ENCODE measurements around the gene TRMO.

Gene TRMO

GRCh38 chr9:97907046-97907445 lies 15.3 kb downstream of the TRMO start:
- DNase-seq (ENCODE audit: low read depth), result no peak

DNA sequence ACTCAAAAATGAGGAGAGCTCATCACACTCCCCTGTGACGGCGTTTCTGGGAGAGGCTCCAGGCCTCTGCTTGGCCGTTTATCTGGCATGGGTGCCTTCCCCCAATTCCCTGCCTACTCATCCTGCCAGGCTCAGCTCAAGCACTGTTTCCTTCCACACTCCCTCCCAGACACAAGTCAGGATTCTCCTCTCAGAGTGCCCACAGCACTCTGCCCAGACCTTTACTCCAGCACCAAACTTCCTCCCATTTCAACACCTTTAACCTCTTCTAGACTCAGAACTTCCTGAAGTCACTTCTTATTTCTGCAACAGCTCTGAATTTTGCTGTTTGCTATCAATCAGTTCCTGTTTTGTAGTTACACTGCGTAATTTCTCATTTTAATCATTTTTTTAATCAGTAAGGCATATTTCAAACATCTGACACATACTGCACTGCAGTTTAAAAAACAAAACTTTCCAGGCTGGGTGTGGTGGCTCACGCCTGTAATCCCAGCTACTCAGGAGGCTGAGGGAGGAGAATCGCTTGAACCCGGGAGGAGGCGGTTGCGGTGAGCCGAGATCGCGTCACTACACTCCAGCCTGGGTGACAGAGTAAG lies 16.0 kb downstream of the TRMO start:
- H3K4me3 ChIP-seq (ENCODE audit: low read depth, low read length), result no peak overlapping the region
- DNase-seq (ENCODE audit: low read depth), result no peak

More at GRCh38 chr9:97907046-97907445, 15.3 kb downstream of the TRMO start:
- H3K4me3 ChIP-seq (ENCODE audit: low read depth, low read length), result no peak overlapping the region

DNA sequence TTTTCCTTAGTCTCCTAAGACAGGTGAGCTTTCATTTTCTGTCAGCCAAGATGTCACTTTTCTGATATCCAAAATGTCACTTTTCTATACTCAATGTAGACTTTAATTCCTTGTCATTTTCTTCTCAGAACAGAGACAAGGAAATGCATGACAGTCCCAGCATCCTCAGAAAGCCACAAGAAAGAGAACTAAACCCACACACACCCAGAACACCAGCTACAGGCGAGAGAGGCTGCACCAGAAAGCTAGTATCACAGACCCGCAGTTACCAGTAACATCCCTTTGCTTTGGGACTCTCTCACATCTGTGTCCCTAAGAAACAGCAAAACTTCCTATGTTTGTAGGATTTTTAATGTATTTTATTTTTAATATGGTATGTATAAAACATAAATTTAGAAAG lies 17.1 kb downstream of the TRMO start:
- DNase-seq (ENCODE audit: low read depth), result no peak
- no peak overlapping the region for H3K4me3 ChIP-seq (ENCODE audit: low read depth, low read length)

- no peak for DNase-seq (ENCODE audit: low read depth)
- H3K4me3 ChIP-seq (ENCODE audit: low read depth, low read length), result no peak overlapping the region
Measured at GRCh38 chr9:97904725-97905124, 17.6 kb downstream of the TRMO start.

- no peak for DNase-seq (ENCODE audit: low read depth)
Measured at GRCh38 chr9:97903177-97903576, 19.1 kb downstream of the TRMO start.

DNA sequence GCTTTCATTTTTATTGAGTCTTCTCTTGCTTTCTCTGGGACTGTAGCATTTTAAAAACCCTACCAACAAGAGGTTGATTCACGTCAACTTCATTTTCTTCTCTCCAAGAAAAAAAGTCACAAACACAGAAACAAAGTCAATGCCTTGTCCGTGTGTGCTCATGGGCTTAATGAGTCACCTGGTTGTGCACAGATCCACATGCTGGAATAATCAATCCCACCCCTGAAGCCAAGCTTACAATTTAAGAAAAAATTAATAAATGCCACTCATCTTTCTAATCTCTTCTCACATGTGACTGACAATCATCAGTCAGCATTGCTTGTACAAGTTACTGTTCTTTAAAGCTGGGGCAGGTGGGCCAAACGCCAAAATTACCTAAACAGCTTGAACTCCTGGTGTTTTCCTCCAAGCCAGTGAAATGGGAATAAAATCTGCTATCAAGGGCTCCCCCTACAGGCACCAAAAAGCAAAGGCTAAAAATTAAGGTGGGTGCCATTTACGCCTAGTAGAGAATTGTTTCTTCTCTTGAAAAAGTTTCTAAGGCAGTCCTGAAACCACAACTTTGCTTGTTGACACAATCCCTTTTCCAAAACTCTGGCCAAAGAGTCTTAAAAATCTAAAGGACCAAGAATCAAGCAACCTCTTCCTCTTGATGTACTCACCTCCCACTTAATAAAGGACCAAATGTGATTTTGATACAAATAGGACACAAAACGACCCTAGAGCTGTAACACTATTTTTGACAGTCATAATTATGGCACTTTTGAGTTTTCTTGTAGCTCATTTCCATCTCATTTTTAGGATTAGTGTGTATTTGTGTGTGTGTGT lies 21.3 kb downstream of the TRMO start:
- no peak for DNase-seq (ENCODE audit: low read depth)
- H3K4me3 ChIP-seq (ENCODE audit: low read depth, low read length), result no peak overlapping the region

More at GRCh38 chr9:97903177-97903576, 19.1 kb downstream of the TRMO start:
- H3K4me3 ChIP-seq (ENCODE audit: low read depth, low read length), result no peak overlapping the region

DNA sequence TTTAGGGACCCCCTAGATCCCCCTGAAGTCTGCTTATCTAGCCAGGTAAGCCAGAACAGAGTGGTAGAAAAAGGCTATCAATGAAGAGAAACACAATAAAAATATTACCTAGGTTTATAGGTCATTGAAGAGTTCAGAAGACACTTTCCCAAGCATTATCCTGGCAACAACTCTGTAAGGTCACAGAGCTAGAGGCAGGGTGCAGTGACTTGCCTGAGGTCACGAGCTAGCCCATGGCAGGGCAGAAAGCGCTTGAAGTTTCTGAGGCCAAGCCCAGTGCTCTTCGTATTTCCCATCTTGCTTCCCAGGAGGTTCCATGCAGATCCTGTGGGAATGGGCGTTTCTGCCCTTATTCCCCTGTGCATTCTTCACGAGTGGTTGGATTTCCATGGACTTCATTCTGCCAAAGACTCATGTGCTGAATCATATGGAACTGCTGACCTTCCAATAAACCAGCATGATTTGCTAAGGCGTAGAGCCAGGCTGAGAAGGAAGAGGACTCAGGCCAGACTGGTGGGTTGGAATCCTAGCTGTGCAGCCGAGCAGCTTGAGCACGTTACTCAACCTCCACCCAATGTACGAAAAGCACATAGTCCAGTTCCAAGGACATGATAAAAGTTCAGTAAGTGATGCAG lies 22.1 kb downstream of the TRMO start:
- no peak overlapping the region for H3K4me3 ChIP-seq (ENCODE audit: low read depth, low read length)
- DNase-seq (ENCODE audit: low read depth), result peak; percentile 64

DNA sequence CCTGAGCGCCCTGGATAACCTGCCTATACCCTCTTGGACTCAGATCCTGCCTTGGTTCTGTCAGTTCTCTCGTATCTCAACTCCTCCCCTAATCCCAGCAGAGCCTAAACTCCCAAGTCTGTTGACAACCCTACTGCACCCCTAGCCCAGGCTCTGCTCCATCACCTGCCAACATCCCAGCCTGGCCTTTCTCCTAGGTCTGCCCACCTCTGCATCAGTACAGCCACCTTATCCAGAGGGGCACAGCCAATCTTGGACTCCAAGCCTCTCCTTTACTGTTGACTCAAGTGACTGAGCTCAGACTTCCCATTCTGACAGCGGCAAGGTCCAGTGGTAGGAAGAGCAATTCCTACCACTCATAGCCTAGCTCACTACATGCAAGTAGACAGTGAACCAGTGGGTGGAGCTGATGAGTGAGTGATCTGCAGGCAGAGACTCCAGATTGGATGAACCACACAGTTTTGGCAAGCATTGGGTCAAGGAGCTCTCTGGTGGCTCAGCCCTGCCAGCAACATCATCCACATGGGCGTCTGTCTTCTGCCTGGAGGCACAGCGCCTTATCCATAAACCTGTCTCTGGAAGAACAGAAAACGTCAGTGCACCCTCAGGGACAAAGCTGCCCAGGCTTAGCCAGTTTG lies 26.5 kb downstream of the TRMO start:
- no peak for DNase-seq (ENCODE audit: low read depth)
- H3K4me3 ChIP-seq (ENCODE audit: low read depth, low read length), result no peak overlapping the region

GRCh38 chr9:97895211-97895610 lies 27.1 kb downstream of the TRMO start:
- no peak for DNase-seq (ENCODE audit: low read depth)
- H3K4me3 ChIP-seq (ENCODE audit: low read depth, low read length), result no peak overlapping the region

DNA sequence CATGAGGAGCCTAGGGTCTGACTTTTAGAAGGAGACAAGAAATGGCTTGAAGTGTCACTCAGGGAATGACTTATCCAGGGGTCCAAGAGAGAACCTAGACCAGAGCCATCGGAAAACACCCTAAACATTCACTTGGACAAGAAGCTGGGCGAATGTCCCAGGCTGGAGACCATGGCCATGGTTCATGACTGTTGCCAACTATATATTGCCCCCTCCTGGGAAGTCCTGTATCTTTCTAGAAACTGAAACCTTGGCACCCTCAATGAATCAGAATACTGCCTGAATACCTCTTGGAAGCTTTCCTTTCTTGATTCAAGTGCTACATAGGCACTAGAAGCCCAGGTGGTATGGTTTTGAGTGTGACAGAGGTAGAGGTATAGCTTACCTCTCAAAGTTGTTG lies 29.9 kb downstream of the TRMO start:
- H3K4me3 ChIP-seq (ENCODE audit: low read depth, low read length), result no peak overlapping the region
- no peak for DNase-seq (ENCODE audit: low read depth)

DNA sequence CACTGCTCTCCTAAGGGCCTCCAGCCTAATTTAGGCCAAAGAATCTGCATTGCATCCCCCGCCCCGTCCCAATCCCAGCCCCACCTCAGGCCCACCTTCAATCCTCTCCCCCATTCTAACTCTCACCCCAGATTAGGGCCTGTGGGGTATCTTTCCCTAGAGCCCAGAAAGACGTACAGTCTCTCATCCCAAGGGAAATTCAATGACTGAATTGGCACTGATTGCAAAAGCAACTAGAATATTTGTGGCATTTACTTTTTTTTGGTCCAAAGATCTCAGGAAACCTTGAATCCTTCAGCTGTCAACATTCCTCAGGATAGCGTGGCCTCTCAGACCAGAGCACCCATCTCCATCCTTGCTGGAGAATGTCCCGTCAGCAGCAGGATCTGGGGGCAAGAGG lies 30.6 kb downstream of the TRMO start:
- no peak for DNase-seq (ENCODE audit: low read depth)
- H3K4me3 ChIP-seq (ENCODE audit: low read depth, low read length), result no peak overlapping the region

DNA sequence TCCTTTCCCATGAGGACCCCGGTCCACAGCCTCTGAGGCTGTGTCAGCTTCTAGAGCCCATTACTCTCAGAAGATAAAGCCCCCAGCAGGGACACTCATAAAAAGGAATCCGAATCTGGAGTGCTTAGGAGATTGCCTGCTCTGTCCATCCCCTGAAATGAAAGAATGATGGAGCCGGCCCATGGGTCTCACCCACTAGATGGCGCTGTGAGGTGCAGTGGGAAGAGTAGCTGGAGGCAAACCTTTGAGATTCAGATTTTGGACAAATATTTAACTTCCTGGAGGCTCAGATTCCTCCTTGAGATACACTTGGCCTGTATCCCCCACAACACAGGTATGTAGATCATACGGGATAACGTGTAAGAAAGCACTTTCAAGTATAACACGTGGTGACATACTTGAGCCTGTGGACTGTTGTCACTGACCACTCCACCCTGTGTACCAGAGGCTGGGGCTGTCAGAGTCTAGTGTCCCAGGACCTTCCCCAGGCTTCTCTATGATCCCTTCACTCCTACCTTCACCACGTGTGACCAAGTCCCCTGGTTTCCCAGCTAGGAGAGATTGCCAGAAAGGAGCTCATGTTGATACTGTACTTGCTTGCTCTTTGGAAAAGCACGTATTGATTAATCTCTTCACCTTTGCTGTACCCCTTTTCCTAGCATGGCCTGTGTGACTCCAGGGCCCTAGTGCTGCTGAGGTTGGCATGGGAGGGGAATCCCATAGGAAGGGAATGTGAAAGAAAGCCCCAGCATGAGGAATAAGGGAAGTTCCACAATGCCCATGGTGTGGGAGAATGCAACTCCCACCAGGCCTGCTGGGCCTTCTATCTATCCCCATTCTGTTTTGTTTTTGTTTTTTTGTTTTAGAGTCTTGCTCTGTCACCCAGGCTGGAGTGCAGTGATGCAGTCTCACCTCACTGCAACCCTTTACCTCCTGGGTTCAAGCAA lies 32.1 kb downstream of the TRMO start:
- H3K4me3 ChIP-seq (ENCODE audit: low read depth, low read length), result no peak overlapping the region
- no peak for DNase-seq (ENCODE audit: low read depth)

DNA sequence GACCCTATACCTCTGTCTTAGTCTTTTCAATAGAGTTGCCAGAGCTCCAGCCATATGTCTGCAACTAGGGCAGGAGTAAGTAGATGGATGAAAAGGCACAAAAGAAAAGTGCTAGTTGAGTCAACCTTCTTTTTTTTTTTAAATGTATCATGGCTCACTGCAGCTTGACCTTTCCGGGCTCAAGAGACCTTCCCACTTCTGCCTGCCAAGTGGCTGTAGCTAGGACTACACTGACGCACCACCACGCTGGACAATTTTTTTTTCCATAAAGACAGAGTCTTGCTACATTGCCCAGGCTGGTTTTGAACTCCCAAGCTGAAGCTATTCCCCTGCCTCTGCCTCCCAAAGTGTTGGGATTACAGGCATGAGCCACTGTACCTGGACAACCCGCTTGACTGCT lies 42.0 kb downstream of the TRMO start:
- DNase-seq (ENCODE audit: low read depth), result no peak

GRCh38 chr9:97876061-97876460 lies 46.2 kb downstream of the TRMO start:
- H3K4me3 ChIP-seq (ENCODE audit: low read depth, low read length), result no peak overlapping the region
- DNase-seq (ENCODE audit: low read depth), result no peak

More for the DNA sequence above, 42.0 kb downstream of the TRMO start:
- H3K4me3 ChIP-seq (ENCODE audit: low read depth, low read length), result no peak overlapping the region

DNA sequence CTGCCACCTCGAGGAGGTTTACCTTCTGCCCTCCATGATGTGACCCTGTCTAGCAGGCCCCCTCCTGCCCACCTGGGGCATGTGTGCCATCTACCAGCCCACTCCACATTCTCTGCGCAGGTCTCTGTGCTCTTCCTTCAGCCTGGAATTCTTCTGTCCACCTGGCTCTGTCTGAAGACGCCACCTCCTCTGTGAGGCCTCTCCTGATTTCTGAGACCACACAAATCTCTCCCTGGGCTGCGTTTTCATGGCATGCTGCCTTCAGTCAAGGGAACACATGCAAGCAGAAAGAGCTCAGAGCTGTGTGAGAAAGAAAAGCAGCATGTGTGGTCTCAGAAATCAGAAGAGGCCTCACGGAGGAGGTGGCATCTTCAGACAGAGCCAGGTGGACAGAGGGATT lies 47.2 kb downstream of the TRMO start:
- DNase-seq (ENCODE audit: low read depth), result no peak
- H3K4me3 ChIP-seq (ENCODE audit: low read depth, low read length), result no peak overlapping the region

DNA sequence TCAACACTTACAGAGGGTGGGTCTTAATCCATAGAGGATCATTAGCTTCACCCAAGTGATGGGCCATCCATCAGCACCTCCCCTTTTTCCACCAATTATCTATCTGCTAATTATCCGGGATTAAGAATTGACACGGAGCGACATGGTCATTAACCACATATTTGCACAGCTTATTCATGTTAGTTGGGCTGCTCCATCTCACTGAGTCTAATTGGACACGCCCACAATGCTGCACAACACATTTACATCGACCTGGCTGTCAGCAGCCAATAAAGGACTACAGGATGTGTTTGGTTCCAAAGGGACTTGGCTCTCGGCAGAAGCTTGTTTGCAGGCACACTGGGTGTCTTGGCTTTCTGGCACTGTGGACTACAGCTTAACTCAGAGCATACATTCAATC lies 47.7 kb downstream of the TRMO start:
- H3K4me3 ChIP-seq (ENCODE audit: low read depth, low read length), result no peak overlapping the region
- no peak for DNase-seq (ENCODE audit: low read depth)

GRCh38 chr9:97873882-97874281 lies 48.4 kb downstream of the TRMO start:
- no peak overlapping the region for H3K4me3 ChIP-seq (ENCODE audit: low read depth, low read length)
- DNase-seq (ENCODE audit: low read depth), result no peak

- no peak for DNase-seq (ENCODE audit: low read depth)
- no peak overlapping the region for H3K4me3 ChIP-seq (ENCODE audit: low read depth, low read length)
Measured at GRCh38 chr9:97873425-97873824, 48.9 kb downstream of the TRMO start.

GRCh38 chr9:97868859-97869258 lies 53.4 kb downstream of the TRMO start:
- H3K4me3 ChIP-seq (ENCODE audit: low read depth, low read length), result no peak overlapping the region
- no peak for DNase-seq (ENCODE audit: low read depth)
